ENCODE data around the gene SH3TC1. TPM values are rescaled to one million over a fixed set of nuclear protein-coding genes. Genes with fewer than 3 reads are reported as not detected.

SH3TC1 gene
- polyA plus RNA-seq, 1 donor (not counting 4 experiments of a cell fraction or from before 2014, with no cell fraction given), result 12.3 TPM

DNA sequence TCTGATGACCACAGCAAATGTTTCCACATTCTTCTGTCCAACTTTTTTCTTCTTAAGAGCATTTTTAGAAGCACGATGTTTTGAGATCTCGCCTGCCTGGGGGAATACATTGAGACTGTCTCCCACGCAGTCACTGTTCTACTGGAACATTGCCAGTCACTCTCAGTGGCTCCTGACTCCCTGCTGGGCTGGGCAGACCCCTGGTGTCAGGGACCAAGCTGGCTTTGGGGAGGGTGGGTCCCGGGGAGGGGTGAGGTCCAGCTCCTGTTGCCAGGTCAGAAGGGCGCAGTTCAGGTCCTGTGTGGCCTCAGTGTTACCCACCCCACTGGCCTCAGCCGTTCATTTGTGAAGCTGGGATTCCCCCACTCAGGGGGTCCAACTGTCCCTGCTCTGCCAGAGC, 21.5 kb upstream of the SH3TC1 start:
- Histone ChIP-seq H3K9ac (ENCODE audit: control insufficient read depth, extremely low read depth, insufficient read depth, low read length) (no peak overlapping the region), H3K4me3 (ENCODE audit: control insufficient read depth in 2 of 3, extremely low read depth in 1 of 3, insufficient read depth in 2 of 3, low read depth in 1 of 3, low read length in 3 of 3) (no peak overlapping the region), H3K9me1 (ENCODE audit: control insufficient read depth, extremely low read depth, insufficient read depth, low read length) (no peaks in the 10 kb centered on the region), H3K27ac (ENCODE audit: control insufficient read depth, insufficient read depth, low read length) (no peak overlapping the region), H3K9me3 (ENCODE audit: control insufficient read depth, low read depth, low read length) (no peaks in the 10 kb centered on the region), H3K36me3 (ENCODE audit: control insufficient read depth in 2 of 2, extremely low read depth in 1 of 2, insufficient read depth in 2 of 2, low read length in 2 of 2) (no peaks in the 10 kb centered on the region), H3K4me1 (ENCODE audit: control insufficient read depth, extremely low read depth, insufficient read depth, low read length) (peaks cover 11% of the 10 kb centered on the region), H3K4me2 (ENCODE audit: control insufficient read depth, extremely low read depth, insufficient read depth, low read depth, low read length) (no peak overlapping the region), H4K20me1 (ENCODE audit: control insufficient read depth, extremely low read depth, insufficient read depth, low read length) (no peaks in the 10 kb centered on the region), H2AFZ (ENCODE audit: control insufficient read depth, low read length) (no peak overlapping the region), H3K27me3 (ENCODE audit: control insufficient read depth, extremely low read depth, insufficient read depth, low read length) (no peaks in the 10 kb centered on the region), H3K79me2 (ENCODE audit: control insufficient read depth, insufficient read depth, low read length) (no peaks in the 10 kb centered on the region)
- DNase-seq (ENCODE audit: low read depth, low spot score), result no peak
- no peak for TF ChIP-seq EZH2 (IDR thresholded peaks at IDR 0.05; ENCODE audit: low read length)
- TF ChIP-seq, protein P1, sequence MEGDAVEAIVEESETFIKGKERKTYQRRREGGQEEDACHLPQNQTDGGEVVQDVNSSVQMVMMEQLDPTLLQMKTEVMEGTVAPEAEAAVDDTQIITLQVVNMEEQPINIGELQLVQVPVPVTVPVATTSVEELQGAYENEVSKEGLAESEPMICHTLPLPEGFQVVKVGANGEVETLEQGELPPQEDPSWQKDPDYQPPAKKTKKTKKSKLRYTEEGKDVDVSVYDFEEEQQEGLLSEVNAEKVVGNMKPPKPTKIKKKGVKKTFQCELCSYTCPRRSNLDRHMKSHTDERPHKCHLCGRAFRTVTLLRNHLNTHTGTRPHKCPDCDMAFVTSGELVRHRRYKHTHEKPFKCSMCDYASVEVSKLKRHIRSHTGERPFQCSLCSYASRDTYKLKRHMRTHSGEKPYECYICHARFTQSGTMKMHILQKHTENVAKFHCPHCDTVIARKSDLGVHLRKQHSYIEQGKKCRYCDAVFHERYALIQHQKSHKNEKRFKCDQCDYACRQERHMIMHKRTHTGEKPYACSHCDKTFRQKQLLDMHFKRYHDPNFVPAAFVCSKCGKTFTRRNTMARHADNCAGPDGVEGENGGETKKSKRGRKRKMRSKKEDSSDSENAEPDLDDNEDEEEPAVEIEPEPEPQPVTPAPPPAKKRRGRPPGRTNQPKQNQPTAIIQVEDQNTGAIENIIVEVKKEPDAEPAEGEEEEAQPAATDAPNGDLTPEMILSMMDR (optimal IDR thresholded peaks at IDR 0.05 in 1 of 3, IDR thresholded peaks at IDR 0.05 in 1 of 3, conservative IDR thresholded peaks at IDR 0.05 in 1 of 3; ENCODE audit: extremely low read depth in 1 of 3, insufficient read depth in 2 of 3, low read length in 3 of 3), result no peak
- FAIRE-seq, result no peak
- dilution Hi-C loops (cut with MboI; ENCODE audit: extremely low pct_ligation_motif_present, low sequenced_read_pairs), result no loop called here

DNA sequence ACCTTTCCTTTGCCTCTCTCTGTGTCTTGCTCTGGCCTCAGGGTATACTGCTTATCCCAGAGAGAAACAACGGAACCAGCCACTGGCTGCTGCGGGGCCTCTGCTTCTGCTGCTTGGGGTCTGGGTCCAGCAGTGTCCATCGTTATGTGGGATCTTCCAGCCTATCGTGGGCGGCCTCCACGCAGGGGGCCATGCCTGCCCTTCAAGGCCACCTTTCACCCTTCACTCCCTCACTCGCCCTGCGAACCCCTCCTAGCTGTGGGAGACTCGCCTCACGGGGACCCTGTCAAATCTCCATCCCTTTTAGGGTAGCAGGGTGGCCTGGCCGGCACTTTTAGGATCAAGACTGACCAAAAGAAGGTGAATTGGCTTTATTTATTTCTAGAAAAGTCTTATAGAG, 21.1 kb upstream of the SH3TC1 start:
- Histone ChIP-seq H3K9me3 (ENCODE audit: control insufficient read depth, low read depth, low read length) (no peaks in the 10 kb centered on the region), H3K9me1 (ENCODE audit: control insufficient read depth, extremely low read depth, insufficient read depth, low read length) (no peaks in the 10 kb centered on the region), H3K27ac (ENCODE audit: control insufficient read depth, insufficient read depth, low read length) (no peak overlapping the region), H2AFZ (ENCODE audit: control insufficient read depth, low read length) (no peak overlapping the region), H3K36me3 (ENCODE audit: control insufficient read depth in 2 of 2, extremely low read depth in 1 of 2, insufficient read depth in 2 of 2, low read length in 2 of 2) (no peaks in the 10 kb centered on the region), H3K4me2 (ENCODE audit: control insufficient read depth, extremely low read depth, insufficient read depth, low read depth, low read length) (no peak overlapping the region), H3K79me2 (ENCODE audit: control insufficient read depth, insufficient read depth, low read length) (no peaks in the 10 kb centered on the region), H3K4me3 (ENCODE audit: control insufficient read depth in 2 of 3, extremely low read depth in 1 of 3, insufficient read depth in 2 of 3, low read depth in 1 of 3, low read length in 3 of 3) (no peak overlapping the region), H3K9ac (ENCODE audit: control insufficient read depth, extremely low read depth, insufficient read depth, low read length) (no peak overlapping the region), H3K4me1 (ENCODE audit: control insufficient read depth, extremely low read depth, insufficient read depth, low read length) (peaks cover 15% of the 10 kb centered on the region), H3K27me3 (ENCODE audit: control insufficient read depth, extremely low read depth, insufficient read depth, low read length) (no peaks in the 10 kb centered on the region), H4K20me1 (ENCODE audit: control insufficient read depth, extremely low read depth, insufficient read depth, low read length) (no peaks in the 10 kb centered on the region)
- DNase-seq (ENCODE audit: low read depth, low spot score), result no peak
- FAIRE-seq, result no peak
- dilution Hi-C loops (cut with MboI; ENCODE audit: extremely low pct_ligation_motif_present, low sequenced_read_pairs), result no loop called here
- TF ChIP-seq EZH2 (IDR thresholded peaks at IDR 0.05; ENCODE audit: low read length), result no peak
- TF ChIP-seq, protein P1 (optimal IDR thresholded peaks at IDR 0.05 in 1 of 3, IDR thresholded peaks at IDR 0.05 in 1 of 3, conservative IDR thresholded peaks at IDR 0.05 in 1 of 3; ENCODE audit: extremely low read depth in 1 of 3, insufficient read depth in 2 of 3, low read length in 3 of 3), result no peak

Measured in keratinocyte (primary cell).